Fibroblast of villous mesenchyme (primary cell): ENCODE measurements around the gene KCNMB1. TPM values are rescaled to one million over a fixed set of nuclear protein-coding genes. Genes with fewer than 3 reads are reported as not detected.

Experiments
- DNase-seq: peaks from one replicate; pipeline ENCODE4 v3.0.0-alpha.2; 2010; ENCODE audit warnings: low read depth
- H3K4me3 ChIP-seq: 2 replicates; pipeline ENCODE4 v1.5.1; 2011; ENCODE audit warnings: low read depth, mild to moderate bottlenecking, low read length
- total RNA-seq: library from RNA; depleted of rRNA; stranded (reverse); fragments of >200 nt; gene quantifications from 2 replicates; pipeline ENCODE4 v1.2.3, GENCODE V29; 2012
- TF ChIP-seq, protein P1 (sequence below): IDR thresholded peaks from 2 replicates; pipeline ENCODE4 v1.5.1; 2012; ENCODE audit warnings: low read depth, mild to moderate bottlenecking, low read length; ENCODE audit not compliant: insufficient read depth

Gene KCNMB1
- total RNA-seq, 1 donor = not detected

DNA sequence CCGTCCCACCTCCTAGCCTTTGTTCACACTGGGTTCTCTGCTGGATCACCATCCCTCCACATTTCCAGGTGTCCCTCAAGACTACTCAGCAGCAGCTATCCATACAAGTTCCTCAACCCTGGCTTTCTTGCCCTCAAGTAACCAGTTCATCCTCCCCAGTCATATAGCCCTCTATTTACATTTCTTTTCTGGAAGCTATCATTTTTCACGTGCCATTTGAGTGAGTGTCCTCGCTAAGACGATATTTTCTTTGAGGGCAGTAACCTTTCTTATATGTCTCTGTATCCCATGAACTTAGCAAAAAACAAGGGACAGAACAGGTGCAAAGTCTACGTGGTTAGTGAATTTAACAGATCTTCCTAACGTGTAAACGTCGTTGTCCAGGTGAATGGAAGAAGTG, 29.6 kb upstream of the KCNMB1 start:
- no peak overlapping the region for H3K4me3 ChIP-seq

DNA sequence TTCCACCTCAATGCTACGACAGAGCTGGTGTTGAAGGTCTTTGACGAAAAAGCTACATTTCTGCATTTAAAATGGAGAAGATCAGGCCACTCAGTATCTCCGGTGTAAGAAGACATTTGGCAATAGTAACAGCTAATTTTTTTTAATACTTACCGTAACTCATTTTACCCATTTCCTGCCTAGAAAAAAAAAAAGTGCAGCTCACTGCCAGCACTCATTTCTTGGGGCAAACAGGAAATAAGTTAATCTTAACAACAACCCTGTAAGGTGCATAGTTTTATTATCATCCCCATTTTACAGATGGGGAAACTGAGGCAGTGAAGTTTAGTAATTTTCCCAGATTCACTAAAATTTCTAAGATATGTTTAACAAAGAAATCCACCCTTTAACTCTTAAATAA, 27.4 kb upstream of the KCNMB1 start:
- H3K4me3 ChIP-seq = no peak overlapping the region
- no peak for DNase-seq
- TF ChIP-seq, protein P1, sequence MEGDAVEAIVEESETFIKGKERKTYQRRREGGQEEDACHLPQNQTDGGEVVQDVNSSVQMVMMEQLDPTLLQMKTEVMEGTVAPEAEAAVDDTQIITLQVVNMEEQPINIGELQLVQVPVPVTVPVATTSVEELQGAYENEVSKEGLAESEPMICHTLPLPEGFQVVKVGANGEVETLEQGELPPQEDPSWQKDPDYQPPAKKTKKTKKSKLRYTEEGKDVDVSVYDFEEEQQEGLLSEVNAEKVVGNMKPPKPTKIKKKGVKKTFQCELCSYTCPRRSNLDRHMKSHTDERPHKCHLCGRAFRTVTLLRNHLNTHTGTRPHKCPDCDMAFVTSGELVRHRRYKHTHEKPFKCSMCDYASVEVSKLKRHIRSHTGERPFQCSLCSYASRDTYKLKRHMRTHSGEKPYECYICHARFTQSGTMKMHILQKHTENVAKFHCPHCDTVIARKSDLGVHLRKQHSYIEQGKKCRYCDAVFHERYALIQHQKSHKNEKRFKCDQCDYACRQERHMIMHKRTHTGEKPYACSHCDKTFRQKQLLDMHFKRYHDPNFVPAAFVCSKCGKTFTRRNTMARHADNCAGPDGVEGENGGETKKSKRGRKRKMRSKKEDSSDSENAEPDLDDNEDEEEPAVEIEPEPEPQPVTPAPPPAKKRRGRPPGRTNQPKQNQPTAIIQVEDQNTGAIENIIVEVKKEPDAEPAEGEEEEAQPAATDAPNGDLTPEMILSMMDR = no peak

More for the DNA sequence above, 29.6 kb upstream of the KCNMB1 start:
- TF ChIP-seq, protein P1 = no peak
- no peak for DNase-seq

DNA sequence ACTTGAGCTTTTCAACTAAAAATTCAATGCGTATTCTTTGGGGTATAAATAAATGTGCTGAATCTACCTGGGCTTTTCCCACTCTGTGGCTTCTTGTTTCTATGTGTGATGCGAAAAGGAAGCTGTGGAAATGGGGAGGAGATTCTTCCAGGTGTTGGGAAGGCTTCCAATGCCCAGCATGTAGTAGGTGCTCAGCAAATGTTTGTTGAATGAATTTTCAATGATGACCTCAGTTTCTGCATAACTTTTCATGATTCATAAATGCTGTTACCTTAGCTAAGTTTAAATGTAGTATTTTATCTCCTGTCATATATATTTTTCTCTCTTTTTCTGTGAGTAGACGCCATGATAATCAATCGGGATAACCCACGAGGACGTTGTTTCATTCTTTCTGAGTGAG, 25.6 kb upstream of the KCNMB1 start:
- DNase-seq = no peak
- no peak overlapping the region for H3K4me3 ChIP-seq
- TF ChIP-seq, protein P1 = no peak

DNA sequence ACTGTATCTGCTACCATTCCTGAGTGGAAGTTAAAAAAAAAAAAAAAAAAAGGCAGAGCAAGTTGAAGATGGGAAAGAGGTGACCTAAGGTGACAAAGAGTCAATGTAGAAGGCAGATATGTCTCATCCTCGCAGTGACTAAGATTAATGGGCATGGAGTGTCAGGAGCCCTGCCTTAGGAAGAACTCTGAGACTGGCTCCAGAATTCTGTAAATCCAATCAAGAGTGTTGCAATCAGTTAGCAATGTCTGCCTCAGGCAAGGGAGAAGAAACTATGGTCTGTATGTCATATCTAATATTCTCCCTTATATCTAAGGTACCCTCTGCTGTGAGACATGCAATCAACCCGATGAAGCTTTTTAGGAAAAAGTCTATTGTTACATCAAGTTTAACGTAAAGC, 24.7 kb upstream of the KCNMB1 start:
- no peak overlapping the region for H3K4me3 ChIP-seq
- TF ChIP-seq, protein P1 = no peak
- no peak for DNase-seq

DNA sequence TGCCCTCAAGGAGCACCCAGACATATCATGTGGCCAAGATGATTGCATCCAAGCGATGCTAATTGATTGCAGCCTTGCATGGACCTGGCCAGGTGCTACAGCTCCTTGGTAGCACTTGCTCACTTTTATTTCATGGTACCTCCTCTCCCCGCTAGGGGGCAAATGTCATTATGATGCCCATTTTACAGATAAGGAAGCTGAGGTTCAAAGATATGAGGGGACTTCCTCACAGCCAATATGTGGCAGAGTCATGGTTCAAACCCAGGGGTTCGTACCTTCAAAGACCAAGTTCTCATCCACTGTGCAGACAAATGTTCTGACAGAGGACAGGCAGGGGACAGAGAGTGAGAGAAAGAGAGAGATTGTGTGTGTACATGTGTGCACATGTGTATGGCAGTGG, 21.9 kb upstream of the KCNMB1 start:
- no peak overlapping the region for H3K4me3 ChIP-seq
- TF ChIP-seq, protein P1 = no peak
- DNase-seq = no peak

DNA sequence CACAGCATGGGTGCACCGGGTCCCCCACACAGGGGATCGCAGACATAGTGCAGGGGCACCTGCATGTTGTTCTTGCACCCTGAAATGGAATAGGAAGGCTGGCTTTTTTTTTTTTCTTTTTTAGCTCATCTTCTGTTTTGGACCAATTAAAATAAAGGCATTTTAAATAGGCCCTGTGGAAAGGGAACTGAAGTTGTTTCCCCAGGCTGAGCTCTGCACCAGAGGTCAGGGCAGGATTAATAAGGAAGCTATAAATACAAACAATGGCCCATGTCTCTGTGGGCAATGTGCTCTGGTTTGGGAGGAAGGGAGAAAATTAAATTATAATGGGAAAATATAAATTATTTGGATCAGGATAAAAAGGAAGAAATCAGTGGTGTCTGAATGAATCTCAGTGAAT, 21.2 kb upstream of the KCNMB1 start:
- DNase-seq = no peak
- TF ChIP-seq, protein P1 = no peak
- no peak overlapping the region for H3K4me3 ChIP-seq

DNA sequence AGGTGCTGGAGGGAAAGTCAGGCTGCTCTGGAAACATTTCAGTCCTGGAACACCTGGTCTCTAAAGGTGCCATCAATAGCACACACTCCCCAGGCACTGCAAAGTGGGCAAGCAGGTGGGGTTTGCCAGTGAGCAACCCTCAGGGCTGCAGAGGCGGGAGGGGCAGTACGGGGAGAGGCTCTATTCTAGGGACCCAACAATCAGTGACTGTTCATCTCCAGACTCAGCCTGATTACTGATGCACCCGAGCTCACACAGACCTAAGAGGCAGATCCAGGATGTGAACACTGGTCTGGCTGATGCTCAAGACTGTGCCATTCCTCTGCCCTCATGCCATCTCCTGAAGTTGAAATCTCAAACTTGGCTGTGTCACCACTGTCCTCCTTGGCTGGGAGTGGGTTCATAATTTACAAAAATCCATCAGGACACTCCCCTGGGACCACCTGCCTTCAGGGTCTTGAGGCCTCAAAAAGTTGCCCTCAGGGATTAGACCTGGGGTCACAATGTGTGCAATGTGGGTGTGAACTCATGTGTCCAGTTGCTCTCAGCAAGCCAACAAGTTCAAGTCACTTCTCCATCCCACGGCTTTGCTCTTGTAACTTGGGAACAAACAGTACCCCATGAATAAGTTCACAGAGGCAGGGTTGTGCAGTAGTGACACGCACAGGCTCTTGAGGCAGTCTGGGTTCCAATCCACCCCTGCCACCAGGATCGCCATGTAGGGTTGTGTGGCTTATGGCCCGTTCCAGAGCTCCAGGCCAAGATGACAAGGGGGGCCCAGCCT, 19.9 kb upstream of the KCNMB1 start:
- H3K4me3 ChIP-seq = no peak overlapping the region

More for the DNA sequence above, 19.9 kb upstream of the KCNMB1 start:
- DNase-seq = no peak
- TF ChIP-seq, protein P1 = no peak
